ENCODE measurements around the gene SEZ6. TPM values are rescaled to one million over a fixed set of nuclear protein-coding genes. Genes with fewer than 3 reads are reported as not detected.

The SEZ6 gene
- total and polyA plus RNA-seq, 11 donors = 0.25 TPM; not detected in 10

- no peak for TF ChIP-seq CTCF (IDR thresholded peaks at IDR 0.05)
- TF ChIP-seq POLR2A (IDR thresholded peaks at IDR 0.05) = no peak
- no peaks in the 10 kb centered on the region for H3K9me3 ChIP-seq
- ATAC-seq (peak in 1 of 4 donors; percentile 1), DNase-seq (no peak)
- intact Hi-C loops (cut with DNase I) = loop anchor here in 6 of 10 donors (5.0 to 10.0 kb wide), 7 partner anchors 44 to 611 kb away; partner anchors contain the start of genes DHRS13 (in 3 of the 6), FLOT2 (in 1 of the 6), IFT20 (in 1 of the 6) and NUFIP2 (in 1 of the 6)
- peaks cover 0 to 32% (median 13%) of the 10 kb centered on the region in 9 donors for H3K36me3 ChIP-seq
- peaks cover 0 to 79% (median 56%) of the 10 kb centered on the region in 12 donors for H3K4me1 ChIP-seq
- H3K4me3 ChIP-seq = peak overlapping the region in 1 of 12 donors; percentile 8
- H3K27ac ChIP-seq = peak overlapping the region in 10 of 12 donors; percentile 10 to 73 (median 48)
- 26 to 39% (median 32%) methylated on average over 4 of the region's 4 CpGs for WGBS, 4 donors
- no peaks in the 10 kb centered on the region for H3K27me3 ChIP-seq
These were observed 59.6 kb downstream of the SEZ6 start for GRCh38 chr17:28946239-28946638.

- H3K4me1 ChIP-seq = peaks cover 3 to 84% (median 67%) of the 10 kb centered on the region in 12 donors
- intact Hi-C loops (cut with DNase I) = loop anchor here in 6 of 10 donors (5.0 to 10.0 kb wide), 7 partner anchors 43 to 610 kb away; partner anchors contain the start of genes DHRS13 (in 3 of the 6), FLOT2 (in 1 of the 6), IFT20 (in 1 of the 6) and NUFIP2 (in 1 of the 6)
- peak overlapping the region in 9 of 12 donors; percentile 10 to 73 (median 50) for H3K27ac ChIP-seq
- H3K36me3 ChIP-seq = peaks cover 0 to 32% (median 13%) of the 10 kb centered on the region in 9 donors
- TF ChIP-seq POLR2A (IDR thresholded peaks at IDR 0.05) (no peak), CTCF (IDR thresholded peaks at IDR 0.05) (no peak)
- no peaks in the 10 kb centered on the region for H3K27me3 ChIP-seq
- no peak for DNase-seq
- H3K4me3 ChIP-seq = no peak overlapping the region
- no peaks in the 10 kb centered on the region for H3K9me3 ChIP-seq
- ATAC-seq = no peak
- 43 to 52% (median 45%) methylated on average over 8 of the region's 8 CpGs for WGBS, 4 donors
These were observed 60.7 kb downstream of the SEZ6 start for GRCh38 chr17:28944862-28945741.

- 74 to 80% (median 76%) methylated on average over 4 of the region's 4 CpGs for WGBS, 4 donors
- H3K4me3 ChIP-seq = no peak overlapping the region
- peak overlapping the region in 2 of 12 donors; percentile 53 to 54 for H3K27ac ChIP-seq
- TF ChIP-seq POLR2A (IDR thresholded peaks at IDR 0.05) = no peak
- TF ChIP-seq CTCF (IDR thresholded peaks at IDR 0.05) = no peak
- ATAC-seq = no peak
- peaks cover 0 to 35% (median 13%) of the 10 kb centered on the region in 9 donors for H3K36me3 ChIP-seq
- no peak for DNase-seq
- peaks cover 8 to 87% (median 75%) of the 10 kb centered on the region in 12 donors for H3K4me1 ChIP-seq
- no peaks in the 10 kb centered on the region for H3K9me3 ChIP-seq
- intact Hi-C loops (cut with DNase I) = loop anchor here in 2 of 10 donors (10.0 kb wide), 3 partner anchors 180 to 610 kb away; partner anchors contain the start of genes IFT20 (in 1 of the 2), NUFIP2 (in 1 of the 2) and TNFAIP1 (in 1 of the 2)
- no peaks in the 10 kb centered on the region for H3K27me3 ChIP-seq
These were observed 61.5 kb downstream of the SEZ6 start for GRCh38 chr17:28944343-28944742.

GRCh38 chr17:28942925-28943324 is 62.9 kb downstream of the SEZ6 start:
- ATAC-seq = no peak
- Histone ChIP-seq H3K27ac (no peak overlapping the region), H3K27me3 (no peaks in the 10 kb centered on the region), H3K9me3 (no peaks in the 10 kb centered on the region), H3K4me3 (no peak overlapping the region), H3K36me3 (peaks cover 0 to 32% (median 13%) of the 10 kb centered on the region in 9 donors), H3K4me1 (peaks cover 8 to 90% (median 80%) of the 10 kb centered on the region in 12 donors)
- no peak for DNase-seq
- intact Hi-C loops (cut with DNase I) = loop anchor here in 2 of 10 donors (10.0 kb wide), 3 partner anchors 178 to 608 kb away; partner anchors contain the start of genes IFT20 (in 1 of the 2), NUFIP2 (in 1 of the 2) and TNFAIP1 (in 1 of the 2)
- TF ChIP-seq POLR2A (IDR thresholded peaks at IDR 0.05) (no peak), CTCF (IDR thresholded peaks at IDR 0.05) (no peak)
- WGBS, 4 donors = 81 to 95% (median 92%) methylated on average over 2 of the region's 2 CpGs

Measured in heart left ventricle (tissue), 16 donors.